NCI-H2081 treated with DMSO at 0.1 percent for 48 hours (cell line): ENCODE results near the gene TACC2.

Experiments
- DNase-seq: peaks from one replicate; lab custom pipeline; 2025; lab: John Stamatoyannopoulos, UW

The TACC2 gene

GRCh38 chr10:122295451-122295809, 306.5 kb downstream of the TACC2 start:
- DNase-seq = no peak

- DNase-seq = no peak
Observed at GRCh38 chr10:122296363-122297120, 307.6 kb downstream of the TACC2 start.

GRCh38 chr10:122297583-122297982, 308.6 kb downstream of the TACC2 start:
- DNase-seq = no peak

- DNase-seq = no peak
Observed at GRCh38 chr10:122298206-122298597, 309.2 kb downstream of the TACC2 start.

- peak; percentile 20 for DNase-seq
Observed at GRCh38 chr10:122298598-122299301, 309.8 kb downstream of the TACC2 start.

DNA sequence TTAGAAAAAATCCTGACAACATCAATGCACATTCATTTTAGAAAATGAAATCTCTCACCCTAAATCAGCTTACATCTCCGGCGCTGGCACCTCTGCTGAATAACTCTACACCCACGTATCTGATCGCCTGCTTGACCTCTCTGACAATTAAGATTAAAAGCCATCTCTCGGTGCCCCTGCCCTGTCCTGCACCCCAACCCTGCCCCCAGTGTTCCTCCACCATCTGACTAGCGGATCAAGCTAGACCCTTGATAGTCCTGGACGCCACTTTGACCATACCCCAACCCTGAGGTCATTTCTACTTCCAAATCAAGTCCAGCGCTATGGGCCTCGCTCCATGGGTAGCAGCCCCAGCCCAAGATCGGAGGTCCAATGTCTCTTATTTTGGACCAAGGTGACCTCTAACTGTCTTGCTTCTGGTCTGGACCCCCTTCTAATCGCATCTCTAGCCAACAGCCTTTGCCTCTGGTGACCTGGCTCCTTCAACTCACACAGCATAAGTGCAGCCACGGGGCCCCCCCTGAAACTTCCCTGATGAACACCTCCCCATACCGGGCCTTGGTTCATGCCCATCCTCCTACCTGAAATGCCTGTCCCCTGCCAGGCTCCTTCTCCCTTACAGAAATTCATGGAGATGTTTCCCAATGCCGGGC, 310.6 kb downstream of the TACC2 start:
- no peak for DNase-seq

DNA sequence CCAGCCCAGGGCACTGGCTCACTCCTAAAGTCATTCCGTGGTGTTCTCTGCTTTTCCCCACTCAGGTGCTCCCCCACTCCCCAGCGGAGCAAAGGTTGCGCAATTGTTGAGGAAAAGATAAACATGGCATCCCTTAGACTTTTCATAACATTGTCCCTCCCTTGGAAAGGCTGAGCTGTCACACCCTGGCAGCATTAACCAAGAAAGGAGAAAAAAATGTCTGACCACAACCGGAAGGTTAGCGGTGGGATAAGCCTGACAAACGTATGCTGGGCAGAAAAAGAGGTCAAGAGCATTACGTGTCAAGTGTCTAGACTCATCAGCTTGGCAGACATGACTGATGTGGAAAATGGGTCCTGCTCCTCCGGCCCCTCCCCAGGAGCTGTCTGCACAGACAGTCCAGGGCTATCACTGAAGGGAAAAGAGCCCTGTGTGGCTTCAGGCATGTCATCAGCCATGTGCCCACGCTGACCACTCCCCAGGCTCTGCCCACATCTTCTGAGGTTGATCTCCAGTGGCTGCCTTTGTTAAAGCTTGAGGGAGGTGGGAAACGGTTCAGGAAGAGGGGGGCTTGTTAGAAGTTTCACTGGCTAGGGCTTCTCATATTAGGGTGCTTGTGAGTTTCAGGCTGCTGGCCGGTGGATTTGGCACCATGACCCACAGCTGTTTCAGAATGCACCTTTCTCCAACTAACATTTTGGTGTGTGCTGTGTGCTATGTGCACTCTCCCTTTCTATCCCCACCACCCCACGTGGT, 312.3 kb downstream of the TACC2 start:
- DNase-seq = no peak

GRCh38 chr10:122301811-122302115, 312.8 kb downstream of the TACC2 start:
- DNase-seq = no peak

DNA sequence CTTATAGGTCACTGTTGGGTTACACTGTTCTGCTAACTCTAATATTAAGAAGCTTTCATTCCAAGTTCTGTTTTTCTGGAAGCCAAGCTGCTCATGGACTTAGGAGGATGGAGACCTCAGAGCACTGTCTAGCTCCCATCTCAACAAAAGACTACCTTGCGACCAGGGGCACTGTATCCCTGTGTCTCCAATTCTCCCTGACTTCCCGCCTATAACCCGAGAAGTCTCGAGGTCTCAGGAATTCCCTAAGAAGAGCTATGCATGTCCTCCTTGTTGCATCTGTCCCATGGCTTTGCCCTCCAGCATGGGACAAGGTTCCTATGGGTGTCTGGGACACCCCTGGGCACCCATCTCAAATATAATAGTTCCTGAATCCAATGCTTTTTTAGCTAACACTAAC, 313.4 kb downstream of the TACC2 start:
- no peak for DNase-seq

GRCh38 chr10:122303271-122304053, 314.5 kb downstream of the TACC2 start:
- DNase-seq = no peak
